Measurements from ENCODE around the gene CEMIP.

The CEMIP gene

DNA sequence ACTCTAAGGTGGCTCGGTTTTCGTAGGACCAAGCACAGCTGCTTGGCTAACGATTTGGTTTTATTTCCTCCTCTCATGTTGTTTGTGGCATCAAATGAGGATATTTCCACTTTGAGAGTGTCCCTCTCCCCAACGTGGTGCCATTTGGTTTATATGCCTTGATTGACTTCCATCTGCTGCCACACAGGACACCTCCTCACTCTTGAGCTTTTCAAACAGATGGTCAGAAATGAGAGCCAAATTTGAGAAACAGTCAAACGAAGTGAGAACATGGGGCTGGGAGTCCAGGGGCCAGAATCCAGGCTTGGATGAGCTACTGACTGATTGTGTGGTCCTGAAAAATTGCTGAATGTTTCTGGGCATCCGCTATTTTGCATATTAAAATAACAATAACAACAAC is 43.5 kb downstream of the CEMIP start:
- no peak for DNase-seq (ENCODE audit: low spot score)

DNA sequence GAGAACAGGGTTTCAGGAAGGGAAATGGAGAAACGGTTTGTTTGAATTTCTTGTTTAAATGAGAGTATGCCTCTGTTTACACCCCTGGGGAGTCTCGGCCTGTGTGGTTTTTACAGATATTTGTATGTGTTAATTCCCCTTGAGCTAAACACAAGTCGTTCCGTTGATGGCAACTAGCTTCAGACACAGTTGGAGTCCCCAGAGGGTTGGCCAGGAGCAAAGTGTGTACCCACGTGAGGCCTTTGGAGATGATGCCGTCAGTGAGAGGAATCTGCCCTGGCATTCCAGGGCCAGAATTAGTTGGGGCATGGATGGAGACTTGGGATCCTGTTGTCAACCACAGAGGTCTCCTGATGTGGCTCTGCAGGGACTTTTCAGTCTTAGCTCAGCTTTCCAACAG is 44.0 kb downstream of the CEMIP start:
- no peak for DNase-seq (ENCODE audit: low spot score)

DNA sequence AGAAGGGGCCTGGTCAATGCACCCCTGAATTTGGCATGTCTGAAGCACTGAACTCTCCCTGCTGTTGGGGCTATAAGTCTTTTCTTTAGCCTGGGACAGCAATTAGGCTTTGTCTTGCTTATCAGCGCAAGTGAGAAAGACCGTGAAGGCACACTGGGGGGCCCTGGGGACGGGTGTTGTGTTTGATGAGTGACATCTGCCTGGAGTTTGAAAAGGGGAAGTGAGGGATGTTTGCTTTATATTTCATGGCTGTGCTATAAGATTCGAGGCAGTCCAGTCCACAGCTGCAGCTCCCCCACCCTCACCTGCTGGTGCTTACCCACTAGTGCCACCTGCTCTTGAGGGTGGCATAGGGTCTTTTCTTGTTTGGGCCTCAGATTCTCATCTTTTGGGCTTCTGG is 44.8 kb downstream of the CEMIP start:
- no peak for DNase-seq (ENCODE audit: low spot score)

DNA sequence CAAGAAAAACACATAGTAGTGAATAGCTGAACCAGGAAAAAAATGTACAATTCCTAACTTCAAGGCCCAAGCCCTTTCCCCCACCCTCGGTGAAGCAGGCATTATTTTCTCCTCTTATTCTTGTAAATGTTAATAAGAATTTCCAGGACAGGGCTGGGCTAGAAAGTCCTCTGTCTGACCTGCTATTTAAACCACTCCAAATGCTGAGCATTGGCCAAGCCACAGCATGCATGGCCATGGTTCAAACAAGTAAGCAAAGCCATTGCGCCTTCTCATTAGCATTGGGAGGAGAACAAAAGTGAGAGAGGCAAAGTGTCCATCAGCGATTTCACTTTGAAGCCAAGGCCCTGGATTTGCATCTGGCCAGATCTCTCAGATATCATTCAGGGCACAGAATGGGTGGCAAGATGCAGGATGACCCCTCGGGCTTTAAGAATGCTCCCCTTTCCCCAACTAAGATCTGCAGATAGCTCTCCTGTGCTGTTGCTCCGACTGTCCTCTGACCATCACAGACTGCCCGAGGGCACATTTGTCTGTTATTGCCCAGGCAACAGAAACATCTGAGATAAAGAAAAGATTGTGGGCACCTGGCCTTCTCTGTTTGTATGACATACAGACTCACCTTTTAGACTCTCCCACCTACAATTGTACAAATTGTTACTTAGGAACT is 46.3 kb downstream of the CEMIP start:
- no peak for DNase-seq (ENCODE audit: low spot score)

DNA sequence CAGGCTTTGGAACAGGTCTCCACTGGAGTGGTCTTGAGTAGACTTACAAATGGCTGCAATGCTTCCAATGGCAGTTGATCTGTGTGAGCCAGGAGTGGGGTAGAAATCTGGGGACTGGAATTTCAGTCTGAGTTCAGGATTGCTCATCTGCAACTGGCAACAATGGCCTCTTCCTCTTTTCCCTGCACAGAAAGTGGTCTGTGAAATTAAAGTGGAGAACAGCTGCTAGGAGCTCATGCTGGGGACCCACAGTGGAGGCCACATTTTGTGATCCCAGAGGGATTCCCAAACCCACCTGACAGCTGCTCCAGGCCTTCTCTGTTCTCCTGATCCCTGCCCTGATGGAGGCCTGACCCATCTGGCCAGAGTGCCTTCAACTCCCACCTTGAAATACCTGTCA is 49.6 kb downstream of the CEMIP start:
- no peak for DNase-seq (ENCODE audit: low spot score)

DNA sequence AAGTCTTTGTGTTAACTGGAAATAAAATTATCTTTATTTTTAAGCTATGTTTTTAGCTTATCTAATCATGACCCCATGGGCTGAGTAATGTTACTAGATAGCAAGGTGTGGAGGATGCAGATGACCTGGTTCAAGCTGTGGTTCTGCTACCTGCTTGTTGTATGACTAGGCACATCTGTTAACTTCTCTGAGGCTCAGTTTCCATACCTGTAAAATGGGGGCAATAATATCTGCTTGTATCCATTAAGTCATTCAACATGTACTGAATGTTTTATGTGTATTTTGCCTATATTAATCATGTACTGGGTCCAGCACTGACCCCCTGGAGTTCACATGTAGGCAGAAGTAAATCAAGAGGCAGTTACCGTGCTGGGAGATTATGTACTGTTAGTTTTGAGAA is 51.5 kb downstream of the CEMIP start:
- DNase-seq (ENCODE audit: low spot score): no peak

DNA sequence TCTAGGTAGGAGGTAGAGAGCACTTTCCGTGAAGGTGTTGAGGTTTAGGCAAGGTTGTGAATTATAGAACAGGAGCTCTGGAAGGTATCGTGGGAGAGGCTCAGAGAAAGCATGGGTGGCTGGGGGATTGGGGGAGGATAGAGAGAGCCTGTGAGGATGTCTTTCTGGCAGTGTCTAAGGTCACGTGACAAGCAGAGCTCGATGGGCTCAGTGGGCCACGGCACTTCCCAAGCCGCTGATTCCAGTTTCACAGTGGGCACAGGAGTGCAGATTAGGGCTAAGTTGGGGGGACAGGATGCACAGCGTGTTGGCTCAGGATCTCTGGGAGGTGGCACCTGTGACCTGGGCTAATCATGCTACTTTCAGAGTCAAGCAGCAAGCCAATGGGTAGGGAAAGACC is 52.0 kb downstream of the CEMIP start:
- no peak for DNase-seq (ENCODE audit: low spot score)

DNA sequence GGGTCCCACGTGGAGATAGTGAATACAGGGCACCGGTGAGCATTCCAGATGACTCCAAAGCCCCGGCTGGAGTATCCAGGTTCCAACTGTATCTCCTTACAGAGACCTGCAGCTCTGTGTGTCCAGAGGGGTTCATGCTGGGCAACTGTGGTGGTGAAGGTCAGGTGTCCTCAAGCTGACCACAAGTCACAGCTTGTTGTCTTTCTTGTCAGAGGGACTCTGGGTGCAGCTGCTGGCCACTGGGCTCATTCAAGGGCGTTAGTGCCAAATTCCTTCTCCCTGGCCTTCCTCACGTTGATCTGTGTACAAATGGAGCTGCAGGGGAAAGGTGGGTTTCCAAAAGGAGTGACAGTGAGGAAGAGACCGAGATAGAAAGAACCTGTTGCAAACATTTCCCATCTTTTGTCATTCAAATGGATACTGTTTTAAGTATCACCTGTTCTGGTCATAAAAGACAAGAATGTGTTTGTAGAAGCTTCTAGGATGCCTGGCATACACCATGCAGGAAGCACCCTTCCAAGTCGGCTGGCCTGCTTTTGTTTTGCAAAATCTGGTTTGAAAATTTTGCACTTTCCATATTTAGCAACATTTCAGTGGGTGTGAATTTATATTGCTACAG is 52.5 kb downstream of the CEMIP start:
- no peak for DNase-seq (ENCODE audit: low spot score)

DNA sequence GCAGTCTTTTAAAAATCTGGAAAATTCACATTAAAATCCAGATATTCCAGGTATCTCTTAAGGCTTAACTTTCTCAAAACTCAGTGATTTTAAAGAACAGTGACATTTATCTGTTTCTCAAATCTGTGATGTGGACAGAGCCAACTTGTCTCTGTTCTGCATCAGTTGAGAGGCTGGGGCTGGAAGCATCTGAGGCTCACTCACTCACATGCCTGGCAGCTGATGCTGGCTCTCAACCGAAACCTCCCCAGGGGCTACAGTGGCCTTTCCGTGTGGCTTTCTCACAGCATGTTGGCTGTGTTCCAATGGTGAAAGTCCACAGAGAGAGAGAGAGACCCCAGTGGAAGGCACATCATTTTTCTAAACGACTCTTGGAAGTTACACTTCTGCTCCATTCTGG is 53.5 kb downstream of the CEMIP start:
- no peak for DNase-seq (ENCODE audit: low spot score)

DNA sequence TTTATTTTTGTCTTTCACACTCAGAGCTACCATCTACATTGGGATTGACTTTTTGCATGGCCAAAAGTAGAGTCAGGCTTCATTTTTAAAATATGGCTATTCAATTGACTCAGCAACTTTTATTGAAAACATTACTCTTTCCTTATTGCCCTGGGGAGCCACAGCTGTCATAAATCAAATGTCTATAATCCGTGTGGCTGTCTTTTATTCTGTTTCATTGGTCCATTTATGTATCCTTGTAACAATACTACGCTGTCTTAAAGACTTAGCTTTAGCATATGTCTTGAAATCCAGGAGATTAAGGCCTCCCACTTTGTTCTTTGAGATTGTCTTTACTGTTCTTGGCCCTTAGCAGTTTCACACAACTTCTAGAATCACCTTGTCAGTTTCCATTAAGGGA is 55.2 kb downstream of the CEMIP start:
- no peak for DNase-seq (ENCODE audit: low spot score)

DNA sequence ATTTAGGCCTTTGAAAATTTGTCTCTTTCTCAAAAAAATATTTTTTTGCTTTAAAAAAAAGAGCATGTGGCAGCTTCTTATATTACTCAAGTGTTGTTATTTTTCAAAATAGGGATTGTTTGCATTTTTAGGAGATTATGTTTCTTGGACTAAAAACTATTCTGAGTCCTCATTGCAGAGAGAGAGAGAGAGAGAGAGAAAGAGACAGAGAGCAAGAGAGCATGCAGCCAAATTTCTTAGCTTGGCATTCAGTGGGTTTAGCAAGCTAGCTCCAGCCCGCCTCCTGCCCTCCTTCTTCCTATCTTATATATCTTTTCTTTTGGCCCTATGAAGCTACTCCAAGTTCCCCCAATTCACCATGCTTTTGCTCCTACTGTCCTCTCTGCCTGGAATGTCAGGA is 55.7 kb downstream of the CEMIP start:
- DNase-seq (ENCODE audit: low spot score): no peak

DNA sequence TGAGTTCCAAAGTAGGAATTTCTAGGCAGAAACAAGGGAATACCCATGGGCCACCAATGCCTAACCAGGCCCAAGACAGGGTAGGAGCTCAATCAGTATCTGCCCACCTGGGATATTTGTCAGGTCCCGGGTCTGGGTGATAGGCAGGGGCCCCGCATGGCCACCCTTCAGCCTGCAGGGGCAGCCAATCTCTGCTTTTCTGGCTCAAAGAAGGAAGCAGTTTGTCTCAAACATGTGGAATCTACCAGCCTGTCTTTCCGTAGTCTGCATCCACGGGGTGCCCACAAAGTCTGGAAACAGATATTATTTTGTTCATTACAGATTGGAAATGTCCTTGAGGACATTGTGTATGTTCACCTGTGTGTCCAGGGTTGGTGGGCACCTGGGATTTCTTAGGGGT is 56.2 kb downstream of the CEMIP start:
- DNase-seq (ENCODE audit: low spot score): no peak

DNA sequence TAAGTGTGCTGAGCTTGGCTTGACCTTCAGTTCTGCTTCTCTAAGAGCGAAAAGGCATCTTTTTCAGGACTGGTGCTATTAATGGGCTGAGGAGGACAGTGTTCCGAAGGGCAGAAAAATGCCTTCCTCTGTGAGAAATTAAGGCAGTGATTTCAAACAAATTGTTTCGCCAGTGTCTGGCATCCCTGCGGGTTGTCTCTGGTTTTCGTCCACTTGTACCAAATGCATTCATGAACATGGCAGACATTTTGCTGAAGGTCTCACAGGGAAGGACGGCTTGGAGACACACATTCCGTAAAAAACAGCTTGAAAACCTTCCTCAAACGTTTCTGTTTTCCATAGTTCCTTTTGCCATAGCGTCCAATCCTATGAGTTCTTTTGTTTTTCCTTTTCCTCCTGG is 57.1 kb downstream of the CEMIP start:
- no peak for DNase-seq (ENCODE audit: low spot score)

DNA sequence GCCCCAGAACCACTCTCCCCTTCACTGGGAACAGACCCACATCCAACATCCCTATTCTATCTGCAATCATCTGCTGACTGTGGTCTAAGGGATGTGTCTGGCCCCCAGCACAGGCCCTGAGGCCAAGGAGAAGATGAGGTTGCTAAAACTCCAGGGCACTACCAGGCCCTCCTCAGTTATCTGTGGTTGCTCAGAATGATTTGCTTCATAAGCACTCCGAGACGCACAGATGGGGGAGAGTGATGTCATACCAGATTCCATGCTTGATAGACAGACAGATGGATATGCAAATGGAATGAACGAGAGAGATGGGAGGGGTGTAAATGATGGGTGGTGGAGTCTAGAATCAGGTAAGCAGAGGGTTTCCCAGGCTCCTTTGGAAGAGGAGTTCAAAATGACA is 57.8 kb downstream of the CEMIP start:
- DNase-seq (ENCODE audit: low spot score): no peak

DNA sequence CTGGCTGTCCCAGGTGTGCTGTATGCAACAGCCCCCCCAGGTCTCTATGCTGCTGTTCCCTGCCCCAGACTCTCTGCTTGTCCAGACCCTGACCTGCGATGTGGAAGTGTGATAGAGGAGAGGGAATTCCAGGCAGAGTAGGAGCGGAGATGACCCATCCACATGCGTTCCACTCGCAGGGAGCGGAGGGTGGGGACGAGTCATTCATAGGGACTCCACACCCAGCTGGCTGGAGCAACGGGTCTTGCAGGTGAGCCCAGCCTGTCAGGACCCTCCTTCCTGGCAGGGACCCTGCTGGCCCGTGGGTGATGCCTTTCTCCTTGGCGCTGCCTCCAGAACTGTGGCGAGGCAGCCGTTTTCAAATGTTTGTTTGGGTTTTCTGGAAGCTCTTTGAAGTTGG is 58.8 kb downstream of the CEMIP start:
- DNase-seq (ENCODE audit: low spot score): no peak

DNA sequence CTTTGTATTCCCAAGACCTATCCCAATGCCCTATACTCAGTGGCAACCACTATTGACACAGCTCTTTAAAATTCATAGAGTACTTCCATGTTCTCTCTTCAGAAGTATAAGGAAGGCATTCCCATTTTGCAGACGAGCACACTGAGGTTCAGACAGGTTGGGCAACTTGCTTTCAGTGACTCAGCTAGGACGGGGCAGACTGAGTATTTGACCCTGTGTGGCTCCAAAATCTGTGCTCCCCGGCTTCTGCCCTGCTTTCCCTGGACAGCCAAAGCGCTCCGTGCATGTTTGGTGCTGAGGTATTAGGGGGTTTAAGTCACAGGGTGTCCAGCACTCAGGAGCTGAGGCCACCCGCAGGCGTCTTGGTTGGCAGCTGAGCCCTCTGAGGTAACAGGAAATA is 59.5 kb downstream of the CEMIP start:
- DNase-seq (ENCODE audit: low spot score): no peak

DNA sequence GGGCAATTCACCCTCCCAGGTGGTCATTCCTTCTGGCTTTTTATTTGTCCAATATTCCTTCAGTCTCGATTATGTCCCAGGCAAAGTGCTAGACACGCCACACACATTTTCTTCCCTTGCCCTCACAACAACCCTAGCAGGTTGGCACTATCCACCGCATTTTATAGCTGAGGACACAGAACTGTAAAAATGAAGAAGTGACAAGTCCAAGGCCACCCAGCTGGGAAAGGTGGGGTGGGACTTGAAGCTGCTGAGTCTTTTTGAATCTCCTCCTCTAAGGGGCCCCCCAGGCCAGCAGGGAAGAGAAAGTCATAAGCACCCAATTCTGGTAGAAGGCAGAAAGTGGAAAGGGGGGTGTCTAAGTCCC is 60.6 kb downstream of the CEMIP start:
- DNase-seq (ENCODE audit: low spot score): no peak

DNA sequence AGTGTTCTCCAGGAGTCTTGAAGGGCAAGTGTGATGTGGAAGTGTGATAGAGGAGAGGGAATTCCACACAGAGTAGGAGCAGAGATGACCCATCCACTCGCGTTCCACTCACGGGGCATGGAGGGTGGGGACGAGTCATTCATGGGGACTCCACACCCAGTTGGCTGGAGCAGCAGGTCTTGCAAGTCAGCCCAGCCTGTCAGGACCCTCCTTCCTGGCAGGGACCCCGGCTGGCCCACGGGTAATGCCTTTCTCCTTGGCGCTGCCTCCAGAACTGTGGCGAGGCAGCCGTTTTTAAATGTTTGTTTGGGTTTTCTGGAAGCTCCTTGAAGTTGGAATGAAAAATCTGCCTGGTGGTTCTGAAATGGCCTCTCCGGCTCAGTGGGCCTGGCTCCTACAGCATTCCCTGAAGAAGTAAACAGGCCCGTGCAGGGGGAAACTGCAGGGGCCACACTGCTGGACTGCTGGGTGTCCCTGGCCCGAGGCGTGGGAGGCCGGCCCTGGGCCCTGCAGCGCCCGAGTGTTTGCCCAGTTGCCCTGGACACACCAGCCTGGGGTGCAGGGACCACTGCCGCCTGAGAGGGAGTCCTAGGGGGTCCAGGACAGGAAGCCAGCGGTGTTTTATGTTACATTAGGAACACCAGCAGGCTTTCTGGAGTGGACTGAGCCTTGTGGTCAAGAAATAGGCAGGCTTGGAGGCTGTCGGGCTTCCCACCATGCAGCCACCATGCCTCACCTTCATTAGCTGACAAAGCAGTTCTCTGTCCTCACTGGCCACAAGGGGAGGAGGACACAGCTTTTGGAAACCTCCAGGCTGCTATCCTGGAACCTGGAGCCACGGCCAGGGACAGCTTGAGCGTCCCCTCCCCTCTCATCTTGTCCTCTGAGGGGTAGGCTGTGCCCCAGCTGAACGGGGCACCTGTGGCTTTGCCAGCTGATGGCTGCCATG is 61.3 kb downstream of the CEMIP start:
- DNase-seq (ENCODE audit: low spot score): no peak

DNA sequence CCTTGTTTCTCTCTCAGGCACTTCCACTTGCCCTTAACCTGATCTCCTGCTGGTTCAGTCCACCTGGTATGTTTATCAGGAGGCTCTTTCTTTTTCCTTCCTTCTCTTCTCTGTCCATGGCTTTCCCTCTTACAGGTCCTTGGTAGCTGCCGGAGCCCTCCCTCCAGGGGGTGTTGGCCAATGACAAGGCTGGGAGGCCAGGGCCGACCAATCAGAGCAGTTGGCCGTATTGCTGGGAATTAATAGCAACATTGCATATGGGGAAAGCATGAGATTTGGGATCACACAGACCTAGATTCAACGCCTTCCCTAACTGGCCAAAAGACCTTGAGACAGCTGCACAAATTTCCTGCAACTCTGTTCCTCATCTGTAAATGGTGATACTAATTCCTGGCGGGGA is 62.4 kb downstream of the CEMIP start:
- no peak for DNase-seq (ENCODE audit: low spot score)

DNA sequence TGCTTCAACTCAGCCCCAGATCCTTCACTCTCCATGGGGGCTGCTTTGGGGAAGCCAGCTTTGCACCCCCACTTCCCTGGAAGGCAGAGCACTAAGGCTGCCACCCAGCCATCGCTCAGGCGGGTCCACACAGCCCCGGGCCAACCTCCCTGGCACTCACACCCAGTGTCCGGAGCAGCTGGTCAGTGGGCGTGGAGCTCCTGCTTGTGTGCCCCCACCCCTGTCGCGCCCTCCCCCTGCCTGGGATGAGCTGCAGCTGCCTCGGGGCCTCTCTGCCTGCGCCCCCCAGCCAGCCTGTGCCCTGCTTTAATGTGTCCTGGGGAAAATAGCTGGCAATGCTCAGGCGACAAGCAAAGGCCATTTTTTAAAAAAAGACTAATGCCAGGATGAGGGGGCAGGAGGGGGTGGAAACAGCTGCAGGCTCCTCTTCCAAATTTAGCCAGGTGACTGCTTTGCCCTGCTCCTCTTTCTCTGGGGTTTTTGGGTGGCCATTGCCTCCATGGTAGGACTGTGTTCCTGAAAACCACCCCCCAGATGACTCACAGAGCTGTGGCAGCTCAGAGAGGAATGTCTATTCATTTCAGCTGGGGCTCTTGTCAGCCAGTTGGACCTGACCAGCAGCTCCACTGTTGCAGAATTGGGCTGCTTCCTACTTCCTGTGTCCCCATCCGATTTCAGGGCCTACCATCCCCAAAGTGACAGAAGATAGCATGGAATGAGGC is 65.0 kb downstream of the CEMIP start:
- DNase-seq (ENCODE audit: low spot score): no peak

DNA sequence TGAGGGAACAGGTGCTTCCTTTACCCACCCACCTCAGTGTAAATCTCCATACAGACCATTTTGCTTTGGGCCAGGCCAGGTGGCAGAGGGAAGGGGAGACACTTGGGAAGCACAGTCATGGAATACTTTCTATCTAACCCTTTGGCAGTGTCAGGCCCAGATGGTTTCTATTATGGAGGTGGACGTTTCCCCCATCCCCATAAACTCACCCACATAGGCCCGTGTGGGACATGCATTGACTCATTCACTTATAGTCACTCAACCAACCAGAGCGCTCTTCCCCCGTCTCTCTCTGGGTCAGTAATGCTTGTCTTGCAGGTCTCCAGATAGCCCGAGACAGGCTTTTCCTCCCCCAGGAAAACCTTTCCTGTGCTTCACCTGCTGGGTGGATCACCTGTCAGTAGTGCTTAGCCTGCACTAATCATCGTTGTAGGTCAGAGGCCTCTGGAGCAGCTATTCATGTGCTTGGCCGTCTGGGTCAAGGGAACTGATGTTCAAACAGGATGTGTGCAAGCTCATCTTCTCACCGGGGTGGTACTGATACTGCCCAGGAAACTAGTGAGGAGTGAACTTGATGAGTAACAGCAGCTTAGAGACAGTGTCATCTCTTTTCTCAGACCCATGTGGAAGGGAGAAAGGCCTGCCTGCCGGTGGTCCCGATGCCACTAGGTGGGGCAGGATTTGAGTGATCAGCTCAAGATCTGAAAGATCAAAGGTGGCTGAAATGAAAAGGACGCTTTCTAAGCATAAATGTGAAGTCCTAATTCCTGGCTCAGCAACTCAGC is 67.1 kb downstream of the CEMIP start:
- no peak for DNase-seq (ENCODE audit: low spot score)

DNA sequence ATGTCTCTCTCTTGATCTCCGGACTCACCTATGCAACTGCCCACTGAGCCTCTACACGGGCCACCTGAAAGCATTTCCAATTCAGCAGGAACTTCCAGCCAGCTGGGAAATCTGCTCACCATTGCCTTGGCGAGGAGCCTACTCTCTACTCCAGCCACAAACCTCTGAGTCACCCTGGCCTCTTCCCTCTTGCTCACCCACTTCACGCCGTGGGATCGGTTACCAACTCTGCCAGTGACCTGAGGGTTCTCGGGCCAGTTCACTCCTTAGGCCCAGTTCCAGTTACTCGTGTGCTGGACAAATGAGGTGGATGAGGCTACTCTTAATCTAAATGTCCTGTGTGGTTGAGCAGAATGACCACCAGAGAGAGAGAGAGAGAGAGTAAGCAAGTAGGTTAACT is 70.1 kb downstream of the CEMIP start:
- DNase-seq (ENCODE audit: low spot score): no peak

All from hematopoietic multipotent progenitor cell treated with erythropoietin and hydrocortisone succinate and interleukin-3 and kit ligand, for 15 days (in vitro differentiated cells).